ENCODE results near the gene PIGV. TPM values are rescaled to one million over a fixed set of nuclear protein-coding genes. Genes with fewer than 3 reads are reported as not detected.

Gene PIGV
- total and polyA plus RNA-seq, 2 donors (not counting 1 experiment from before 2014, with no cell fraction given): 9.2 to 17.4 TPM

DNA sequence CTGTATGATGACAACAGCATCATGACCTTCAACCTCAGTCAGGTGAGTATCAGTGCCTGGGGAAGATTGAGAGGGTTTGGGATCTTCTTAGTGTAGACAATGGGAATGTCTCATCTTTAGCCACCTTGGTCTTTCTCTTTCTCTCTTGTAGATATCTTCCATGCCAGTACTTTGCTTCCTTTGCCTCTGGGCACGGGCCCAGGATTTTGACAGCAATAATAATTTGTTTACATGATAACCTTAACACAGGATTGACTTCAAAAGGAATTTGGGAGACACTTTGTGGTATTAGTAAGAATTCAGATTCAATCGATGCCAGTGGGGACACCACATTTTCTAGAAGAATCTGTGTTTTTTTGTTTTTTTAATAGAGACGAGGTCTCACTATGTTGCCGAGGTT is 12.1 kb upstream of the PIGV start:
- no peak overlapping the region for H3K27ac ChIP-seq (ENCODE audit: low read length in 2 of 2)
- intact Hi-C loops (cut with micrococcal nuclease): no loop called here
- DNase-seq: no peak
- H3K27ac Mint-ChIP-seq: peak overlapping the region; percentile 38
- no peaks in the 10 kb centered on the region for H3K9me3 Mint-ChIP-seq (ENCODE audit: insufficient read depth)
- TF ChIP-seq, protein P1, sequence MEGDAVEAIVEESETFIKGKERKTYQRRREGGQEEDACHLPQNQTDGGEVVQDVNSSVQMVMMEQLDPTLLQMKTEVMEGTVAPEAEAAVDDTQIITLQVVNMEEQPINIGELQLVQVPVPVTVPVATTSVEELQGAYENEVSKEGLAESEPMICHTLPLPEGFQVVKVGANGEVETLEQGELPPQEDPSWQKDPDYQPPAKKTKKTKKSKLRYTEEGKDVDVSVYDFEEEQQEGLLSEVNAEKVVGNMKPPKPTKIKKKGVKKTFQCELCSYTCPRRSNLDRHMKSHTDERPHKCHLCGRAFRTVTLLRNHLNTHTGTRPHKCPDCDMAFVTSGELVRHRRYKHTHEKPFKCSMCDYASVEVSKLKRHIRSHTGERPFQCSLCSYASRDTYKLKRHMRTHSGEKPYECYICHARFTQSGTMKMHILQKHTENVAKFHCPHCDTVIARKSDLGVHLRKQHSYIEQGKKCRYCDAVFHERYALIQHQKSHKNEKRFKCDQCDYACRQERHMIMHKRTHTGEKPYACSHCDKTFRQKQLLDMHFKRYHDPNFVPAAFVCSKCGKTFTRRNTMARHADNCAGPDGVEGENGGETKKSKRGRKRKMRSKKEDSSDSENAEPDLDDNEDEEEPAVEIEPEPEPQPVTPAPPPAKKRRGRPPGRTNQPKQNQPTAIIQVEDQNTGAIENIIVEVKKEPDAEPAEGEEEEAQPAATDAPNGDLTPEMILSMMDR (IDR thresholded peaks at IDR 0.05): no peak
- TF ChIP-seq EZH2 (IDR thresholded peaks at IDR 0.05; ENCODE audit: borderline replicate concordance, insufficient read depth, low read depth, low read length, poor library complexity, severe bottlenecking): no peak
- peaks cover 0 to 6% of the 10 kb centered on the region in 2 donors for H3K4me1 ChIP-seq (ENCODE audit: control insufficient read depth in 2 of 2, insufficient read depth in 2 of 2, low read length in 2 of 2)
- H3K4me2 ChIP-seq (replicated peaks; ENCODE audit: low read depth, low read length, poor library complexity, severe bottlenecking): no peak overlapping the region
- no peak overlapping the region for H2AFZ ChIP-seq (ENCODE audit: insufficient read depth, low read depth, low read length, poor library complexity, severe bottlenecking)
- H4K20me1 ChIP-seq (ENCODE audit: control insufficient read depth, insufficient read depth, low read length, poor library complexity, severe bottlenecking): peaks cover 17% of the 10 kb centered on the region
- no peak overlapping the region for H3K4me3 Mint-ChIP-seq
- ChIA-PET CTCF (interaction anchor here (1.1 kb wide), 1 partner anchor 173 kb away, joined by 3 read pairs; no protein-coding TSS in a partner anchor), POLR2A (no interaction called here)
- no peaks in the 10 kb centered on the region for H3K27me3 ChIP-seq (replicated peaks in 1 of 4; ENCODE audit: control extremely low read depth in 1 of 4, control insufficient read depth in 3 of 4, insufficient read depth in 4 of 4, low read length in 3 of 4)
- 97% methylated on average over 3 of the region's 4 CpGs for WGBS (ENCODE audit: insufficient coverage)
- H3K36me3 ChIP-seq (replicated peaks in 1 of 2; ENCODE audit: control extremely low read depth in 1 of 2, control insufficient read depth in 1 of 2, extremely low read depth in 1 of 2, insufficient read depth in 2 of 2, low read length in 1 of 2): peaks cover 8 to 98% of the 10 kb centered on the region in 2 experiments
- no peaks in the 10 kb centered on the region for H3K27me3 Mint-ChIP-seq
- peaks cover 22% of the 10 kb centered on the region for H3K79me2 ChIP-seq (ENCODE audit: control insufficient read depth, insufficient read depth, low read length)
- H3K4me1 Mint-ChIP-seq: peaks cover 8% of the 10 kb centered on the region
- no peak for ATAC-seq (ENCODE audit: low read depth)
- H3K4me3 ChIP-seq (ENCODE audit: control extremely low read depth in 1 of 5, extremely low read depth in 1 of 5, insufficient read depth in 1 of 5, low read depth in 2 of 5, low read length in 4 of 5): no peak overlapping the region
- H3K9ac ChIP-seq (ENCODE audit: low read length): no peak overlapping the region
- H3K9me3 ChIP-seq (ENCODE audit: control extremely low read depth in 1 of 3, control insufficient read depth in 2 of 3, insufficient read depth in 1 of 3, low read length in 2 of 3): no peaks in the 10 kb centered on the region

DNA sequence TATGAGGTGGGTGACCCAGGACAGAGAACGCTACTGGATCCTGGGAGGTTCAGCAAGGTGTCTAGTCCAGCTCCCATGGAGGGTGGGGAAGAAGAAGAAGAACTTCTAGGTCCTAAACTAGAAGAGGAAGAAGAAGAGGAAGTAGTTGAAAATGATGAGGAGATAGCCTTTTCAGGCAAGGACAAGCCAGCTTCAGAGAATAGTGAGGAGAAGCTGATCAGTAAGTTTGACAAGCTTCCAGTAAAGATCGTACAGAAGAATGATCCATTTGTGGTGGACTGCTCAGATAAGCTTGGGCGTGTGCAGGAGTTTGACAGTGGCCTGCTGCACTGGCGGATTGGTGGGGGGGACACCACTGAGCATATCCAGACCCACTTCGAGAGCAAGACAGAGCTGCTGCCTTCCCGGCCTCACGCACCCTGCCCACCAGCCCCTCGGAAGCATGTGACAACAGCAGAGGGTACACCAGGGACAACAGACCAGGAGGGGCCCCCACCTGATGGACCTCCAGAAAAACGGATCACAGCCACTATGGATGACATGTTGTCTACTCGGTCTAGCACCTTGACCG is 8.6 kb upstream of the PIGV start:
- no peak for DNase-seq
- Histone ChIP-seq H3K4me2 (replicated peaks; ENCODE audit: low read depth, low read length, poor library complexity, severe bottlenecking) (no peak overlapping the region), H3K4me1 (ENCODE audit: control insufficient read depth in 2 of 2, insufficient read depth in 2 of 2, low read length in 2 of 2) (peaks cover 0 to 10% of the 10 kb centered on the region in 2 donors), H3K27me3 (replicated peaks in 1 of 4; ENCODE audit: control extremely low read depth in 1 of 4, control insufficient read depth in 3 of 4, insufficient read depth in 4 of 4, low read length in 3 of 4) (no peaks in the 10 kb centered on the region), H3K79me2 (ENCODE audit: control insufficient read depth, insufficient read depth, low read length) (peaks cover 9% of the 10 kb centered on the region), H3K9me3 (ENCODE audit: control extremely low read depth in 1 of 3, control insufficient read depth in 2 of 3, insufficient read depth in 1 of 3, low read length in 2 of 3) (no peaks in the 10 kb centered on the region), H2AFZ (ENCODE audit: insufficient read depth, low read depth, low read length, poor library complexity, severe bottlenecking) (no peak overlapping the region), H3K9ac (ENCODE audit: low read length) (no peak overlapping the region), H3K27ac (ENCODE audit: low read length in 2 of 2) (peak overlapping the region in 1 of 2 donors; percentile 6), H3K4me3 (ENCODE audit: control extremely low read depth in 1 of 5, extremely low read depth in 1 of 5, insufficient read depth in 1 of 5, low read depth in 2 of 5, low read length in 4 of 5) (no peak overlapping the region), H4K20me1 (ENCODE audit: control insufficient read depth, insufficient read depth, low read length, poor library complexity, severe bottlenecking) (peaks cover 9% of the 10 kb centered on the region), H3K36me3 (replicated peaks in 1 of 2; ENCODE audit: control extremely low read depth in 1 of 2, control insufficient read depth in 1 of 2, extremely low read depth in 1 of 2, insufficient read depth in 2 of 2, low read length in 1 of 2) (peaks cover 3 to 68% of the 10 kb centered on the region in 2 experiments)
- TF ChIP-seq, protein P1 (IDR thresholded peaks at IDR 0.05): no peak
- TF ChIP-seq EZH2 (IDR thresholded peaks at IDR 0.05; ENCODE audit: borderline replicate concordance, insufficient read depth, low read depth, low read length, poor library complexity, severe bottlenecking): no peak
- no peak for ATAC-seq (ENCODE audit: low read depth)
- 94% methylated on average over 11 of the region's 11 CpGs for WGBS (ENCODE audit: insufficient coverage)
- H3K4me3 Mint-ChIP-seq: no peak overlapping the region
- ChIA-PET CTCF (interaction anchor here (0.6 to 4.1 kb wide), 6 partner anchors 11 to 241 kb away, joined by 3 to 38 read pairs (median 4); no protein-coding TSS in a partner anchor), POLR2A (interaction anchor here (0.9 kb wide), 1 partner anchor 9 kb away, joined by 3 read pairs; the partner anchor contains the start of gene PIGV)
- H3K27me3 Mint-ChIP-seq: no peaks in the 10 kb centered on the region
- no peak overlapping the region for H3K27ac Mint-ChIP-seq
- H3K9me3 Mint-ChIP-seq (ENCODE audit: insufficient read depth): no peaks in the 10 kb centered on the region
- intact Hi-C loops (cut with micrococcal nuclease): no loop called here
- H3K4me1 Mint-ChIP-seq: peaks cover 12% of the 10 kb centered on the region
